SK-N-SH treated with all-trans-retinoic acid at 6 μM for 48 hours (cell line): ENCODE results near the gene CLDN16.

Source experiments
- ARNTL ChIP-seq: fragments of 450-650 bp; formaldehyde crosslinking; IDR thresholded peaks from 2 replicates; pipeline ENCODE4 v1.5.0; 2020; ENCODE audit warnings: low read depth, mild to moderate bottlenecking, moderate library complexity, borderline replicate concordance
- GLIS3 ChIP-seq: fragments of 250-450 bp; sonication (Bioruptor Pico); IDR thresholded peaks from 2 replicates; pipeline ENCODE4 v1.5.0; 2020; ENCODE audit warnings: mild to moderate bottlenecking, moderate library complexity
- PPARA ChIP-seq: fragments of 250-450 bp; sonication (Bioruptor Pico); IDR thresholded peaks from 2 replicates; pipeline ENCODE4 v1.5.0; 2020; ENCODE audit warnings: mild to moderate bottlenecking, borderline replicate concordance
- RARB ChIP-seq: fragments of 250-450 bp; sonication (Bioruptor Pico); IDR thresholded peaks from 2 replicates; pipeline ENCODE4 v1.8.0; 2021; ENCODE audit warnings: mild to moderate bottlenecking, moderate library complexity
- TCF4 ChIP-seq: fragments of 250-450 bp; sonication (Bioruptor Pico); IDR thresholded peaks from 2 replicates; pipeline ENCODE4 v1.8.0; 2021; ENCODE audit warnings: mild to moderate bottlenecking, moderate library complexity, borderline replicate concordance
- TOX ChIP-seq: fragments of 250-450 bp; sonication (Bioruptor Pico); IDR thresholded peaks from 2 replicates; pipeline ENCODE4 v1.8.0; 2021; ENCODE audit warnings: mild to moderate bottlenecking, moderate library complexity, borderline replicate concordance
- ZC3H10 ChIP-seq: fragments of 250-450 bp; sonication (Bioruptor Pico); IDR thresholded peaks from 2 replicates; pipeline ENCODE4 v1.5.1; 2021; ENCODE audit warnings: mild to moderate bottlenecking, moderate library complexity
- ZFP3 ChIP-seq: fragments of 250-450 bp; sonication (Bioruptor Pico); IDR thresholded peaks from 2 replicates; pipeline ENCODE4 v1.5.0; 2020; ENCODE audit warnings: mild to moderate bottlenecking, moderate library complexity
- ZNF565 ChIP-seq: fragments of 450-650 bp; formaldehyde crosslinking; conservative IDR thresholded peaks from 2 replicates; pipeline ENCODE4 v1.5.0; 2020; ENCODE audit warnings: low read depth, mild to moderate bottlenecking, moderate library complexity
- TF ChIP-seq, protein P1 (sequence below): fragments of 250-450 bp; sonication (Bioruptor Pico); IDR thresholded peaks from 2 replicates; pipeline ENCODE4 v1.5.1; 2021; ENCODE audit warnings: mild to moderate bottlenecking, moderate library complexity
- TF ChIP-seq, protein P2 (sequence below): fragments of 250-450 bp; sonication (Bioruptor Pico); IDR thresholded peaks from 2 replicates; pipeline ENCODE4 v1.5.1; 2020; ENCODE audit warnings: low read depth, mild to moderate bottlenecking, moderate library complexity
- TF ChIP-seq, protein P3 (sequence below): fragments of 250-450 bp; sonication (Bioruptor Pico); IDR thresholded peaks from 2 replicates; pipeline ENCODE4 v1.8.0; 2020; ENCODE audit warnings: mild to moderate bottlenecking, moderate library complexity, borderline replicate concordance
- TF ChIP-seq, protein P4 (sequence below): fragments of 250-450 bp; sonication (Bioruptor Pico); IDR thresholded peaks from 2 replicates; pipeline ENCODE4 v1.8.0; 2021; ENCODE audit warnings: low read depth, mild to moderate bottlenecking, moderate library complexity, borderline replicate concordance

DNA sequence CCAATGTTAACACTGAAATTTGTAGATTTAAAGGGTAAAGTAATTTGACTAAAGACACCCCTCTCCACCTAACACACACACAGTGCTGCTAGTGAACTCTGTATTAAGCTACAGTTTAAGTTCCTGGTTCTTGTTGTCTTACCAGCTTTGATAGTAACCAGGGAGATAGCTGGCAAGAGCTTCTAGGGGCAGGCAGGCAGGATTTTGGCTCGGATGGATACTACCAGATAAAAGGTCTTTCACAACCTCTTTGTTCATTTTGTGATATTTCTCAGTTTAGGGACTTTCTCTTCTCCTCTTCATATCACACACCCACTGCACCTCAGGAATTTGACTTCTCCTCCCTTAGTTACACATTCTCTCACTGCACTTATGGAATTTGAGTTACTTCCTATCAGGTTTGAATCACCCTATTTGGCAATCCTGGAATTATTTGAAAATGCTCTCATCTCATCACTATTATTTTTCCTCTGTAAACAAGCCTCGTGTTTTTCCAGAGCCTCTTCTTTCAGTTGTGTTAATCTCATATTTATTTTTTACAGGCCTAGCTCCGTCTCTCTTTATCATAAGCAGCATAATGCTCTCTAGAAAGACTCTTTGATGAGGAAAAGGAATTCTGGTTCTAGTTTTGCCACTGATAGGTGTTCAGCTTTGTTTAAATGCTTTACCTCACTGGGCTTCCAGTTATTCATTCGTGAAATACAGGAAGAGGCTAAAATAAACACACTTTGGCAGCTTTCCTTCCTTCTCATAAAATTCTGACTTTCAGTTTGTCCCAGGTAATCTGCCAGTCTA, 42.7 kb upstream of the CLDN16 start:
- TF ChIP-seq, protein P1, sequence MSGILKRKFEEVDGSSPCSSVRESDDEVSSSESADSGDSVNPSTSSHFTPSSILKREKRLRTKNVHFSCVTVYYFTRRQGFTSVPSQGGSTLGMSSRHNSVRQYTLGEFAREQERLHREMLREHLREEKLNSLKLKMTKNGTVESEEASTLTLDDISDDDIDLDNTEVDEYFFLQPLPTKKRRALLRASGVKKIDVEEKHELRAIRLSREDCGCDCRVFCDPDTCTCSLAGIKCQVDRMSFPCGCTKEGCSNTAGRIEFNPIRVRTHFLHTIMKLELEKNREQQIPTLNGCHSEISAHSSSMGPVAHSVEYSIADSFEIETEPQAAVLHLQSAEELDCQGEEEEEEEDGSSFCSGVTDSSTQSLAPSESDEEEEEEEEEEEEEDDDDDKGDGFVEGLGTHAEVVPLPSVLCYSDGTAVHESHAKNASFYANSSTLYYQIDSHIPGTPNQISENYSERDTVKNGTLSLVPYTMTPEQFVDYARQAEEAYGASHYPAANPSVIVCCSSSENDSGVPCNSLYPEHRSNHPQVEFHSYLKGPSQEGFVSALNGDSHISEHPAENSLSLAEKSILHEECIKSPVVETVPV (CRISPR knock-in tag), result no peak
- TF ChIP-seq, protein P2, sequence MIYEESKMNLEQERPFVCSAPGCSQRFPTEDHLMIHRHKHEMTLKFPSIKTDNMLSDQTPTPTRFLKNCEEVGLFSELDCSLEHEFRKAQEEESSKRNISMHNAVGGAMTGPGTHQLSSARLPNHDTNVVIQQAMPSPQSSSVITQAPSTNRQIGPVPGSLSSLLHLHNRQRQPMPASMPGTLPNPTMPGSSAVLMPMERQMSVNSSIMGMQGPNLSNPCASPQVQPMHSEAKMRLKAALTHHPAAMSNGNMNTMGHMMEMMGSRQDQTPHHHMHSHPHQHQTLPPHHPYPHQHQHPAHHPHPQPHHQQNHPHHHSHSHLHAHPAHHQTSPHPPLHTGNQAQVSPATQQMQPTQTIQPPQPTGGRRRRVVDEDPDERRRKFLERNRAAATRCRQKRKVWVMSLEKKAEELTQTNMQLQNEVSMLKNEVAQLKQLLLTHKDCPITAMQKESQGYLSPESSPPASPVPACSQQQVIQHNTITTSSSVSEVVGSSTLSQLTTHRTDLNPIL (CRISPR knock-in tag), result no peak
- no peak for TF ChIP-seq ZFP3 (CRISPR knock-in tag)
- no peak for TF ChIP-seq ZNF565 (CRISPR knock-in tag)
- TF ChIP-seq, protein P3, sequence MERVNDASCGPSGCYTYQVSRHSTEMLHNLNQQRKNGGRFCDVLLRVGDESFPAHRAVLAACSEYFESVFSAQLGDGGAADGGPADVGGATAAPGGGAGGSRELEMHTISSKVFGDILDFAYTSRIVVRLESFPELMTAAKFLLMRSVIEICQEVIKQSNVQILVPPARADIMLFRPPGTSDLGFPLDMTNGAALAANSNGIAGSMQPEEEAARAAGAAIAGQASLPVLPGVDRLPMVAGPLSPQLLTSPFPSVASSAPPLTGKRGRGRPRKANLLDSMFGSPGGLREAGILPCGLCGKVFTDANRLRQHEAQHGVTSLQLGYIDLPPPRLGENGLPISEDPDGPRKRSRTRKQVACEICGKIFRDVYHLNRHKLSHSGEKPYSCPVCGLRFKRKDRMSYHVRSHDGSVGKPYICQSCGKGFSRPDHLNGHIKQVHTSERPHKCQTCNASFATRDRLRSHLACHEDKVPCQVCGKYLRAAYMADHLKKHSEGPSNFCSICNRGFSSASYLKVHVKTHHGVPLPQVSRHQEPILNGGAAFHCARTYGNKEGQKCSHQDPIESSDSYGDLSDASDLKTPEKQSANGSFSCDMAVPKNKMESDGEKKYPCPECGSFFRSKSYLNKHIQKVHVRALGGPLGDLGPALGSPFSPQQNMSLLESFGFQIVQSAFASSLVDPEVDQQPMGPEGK (CRISPR knock-in tag), result no peak
- TF ChIP-seq PPARA (CRISPR knock-in tag), result no peak
- TF ChIP-seq ARNTL (CRISPR knock-in tag), result no peak
- no peak for TF ChIP-seq TOX (CRISPR knock-in tag)
- TF ChIP-seq GLIS3, result no peak
- TF ChIP-seq RARB (CRISPR knock-in tag), result no peak
- TF ChIP-seq, protein P4, sequence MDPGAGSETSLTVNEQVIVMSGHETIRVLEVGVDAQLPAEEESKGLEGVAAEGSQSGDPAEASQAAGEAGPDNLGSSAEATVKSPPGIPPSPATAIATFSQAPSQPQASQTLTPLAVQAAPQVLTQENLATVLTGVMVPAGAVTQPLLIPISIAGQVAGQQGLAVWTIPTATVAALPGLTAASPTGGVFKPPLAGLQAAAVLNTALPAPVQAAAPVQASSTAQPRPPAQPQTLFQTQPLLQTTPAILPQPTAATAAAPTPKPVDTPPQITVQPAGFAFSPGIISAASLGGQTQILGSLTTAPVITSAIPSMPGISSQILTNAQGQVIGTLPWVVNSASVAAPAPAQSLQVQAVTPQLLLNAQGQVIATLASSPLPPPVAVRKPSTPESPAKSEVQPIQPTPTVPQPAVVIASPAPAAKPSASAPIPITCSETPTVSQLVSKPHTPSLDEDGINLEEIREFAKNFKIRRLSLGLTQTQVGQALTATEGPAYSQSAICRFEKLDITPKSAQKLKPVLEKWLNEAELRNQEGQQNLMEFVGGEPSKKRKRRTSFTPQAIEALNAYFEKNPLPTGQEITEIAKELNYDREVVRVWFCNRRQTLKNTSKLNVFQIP (CRISPR knock-in tag), result no peak
- TF ChIP-seq TCF4 (CRISPR knock-in tag), result no peak
- TF ChIP-seq ZC3H10, result no peak
